K562 (cell line): ENCODE data around the gene NDUFB8. TPM values are rescaled to one million over a fixed set of nuclear protein-coding genes. Genes with fewer than 3 reads are reported as not detected.

Experiments
- ESRRA ChIP-seq: fragments of 450-650 bp; IDR thresholded peaks from 2 replicates; pipeline ENCODE4 v1.6.1; 2014; ENCODE audit warnings: low read depth, mild to moderate bottlenecking, moderate library complexity, borderline replicate concordance
- GTF2A2 ChIP-seq: IDR thresholded peaks from 2 replicates; pipeline ENCODE4 v1.6.1; 2016; ENCODE audit warnings: mild to moderate bottlenecking, missing genetic modification characterization, missing compliant biosample characterization
- HDAC3 ChIP-seq: fragments of 450-650 bp; IDR thresholded peaks from 2 replicates; pipeline ENCODE4 v1.6.1; 2018; ENCODE audit warnings: borderline replicate concordance, mild to moderate bottlenecking, moderate library complexity; ENCODE audit not compliant: partially characterized antibody
- NCOA1 ChIP-seq: fragments of 450-650 bp; IDR thresholded peaks from 2 replicates; pipeline ENCODE4 v1.6.1; 2016; ENCODE audit warnings: low read depth
- TCF3 ChIP-seq: sonication (generic); formaldehyde crosslinking; IDR thresholded peaks from 2 replicates; pipeline ENCODE4 v1.4.0; 2020; ENCODE audit warnings: mild to moderate bottlenecking, missing genetic modification reagents
- ZNF384 ChIP-seq: IDR thresholded peaks from 2 replicates; pipeline ENCODE4 v1.6.1; 2012; ENCODE audit warnings: low read depth, low read length, improper control_type of control experiment
- polyA plus RNA-seq, 8 experiments: library from polyadenylated mRNA; depleted of rRNA in 4 of 8; stranded (reverse) in 5 of 8; unstranded in 3 of 8; fragments of >200 nt; fragmentation: Nextera tagmentation in 2 of 8; fragmentation: Illumina TruSeq in 1 of 8; extraction: Ambion mirVana in 2 of 8; extraction: Trizol in 1 of 8; gene quantifications; 2 replicates each; pipeline versions ENCODE4 v1.2.1 to v1.2.3, GENCODE V29; 2011 to 2014; ENCODE audit warnings: inconsistent platforms in 1 of 8, missing spikeins in 1 of 8
- total RNA-seq, 7 experiments: library from RNA; depleted of rRNA in 6 of 7; stranded (reverse); fragments of >200 nt in 6 of 7; fragmentation: Illumina TruSeq in 2 of 7; extraction: Trizol in 2 of 7; gene quantifications; 2 replicates each; pipeline versions ENCODE4 v1.2.1 to v1.2.3, GENCODE V29; 2011 to 2021; ENCODE audit warnings: low replicate concordance in 1 of 7
- TF ChIP-seq, protein P1 (sequence below), 2 experiments: fragments of 150-350 bp in 1 of 2; IDR thresholded peaks; 2 replicates each; pipeline ENCODE4 v1.6.1; 2012 to 2016; ENCODE audit warnings: low read depth in 2 of 2, low read length in 2 of 2, mild to moderate bottlenecking in 1 of 2, moderate library complexity in 1 of 2
- TF ChIP-seq, protein P2 (sequence below): fragments of 250-450 bp; sonication (Bioruptor Pico); IDR thresholded peaks from 2 replicates; pipeline ENCODE4 v1.5.0; 2022; ENCODE audit warnings: mild to moderate bottlenecking

The NDUFB8 gene
- total and polyA plus RNA-seq, 9 of the 15 experiments (the other 6 are each of a cell fraction or from before 2014, with no cell fraction given): 131 to 360 (median 199) TPM

DNA sequence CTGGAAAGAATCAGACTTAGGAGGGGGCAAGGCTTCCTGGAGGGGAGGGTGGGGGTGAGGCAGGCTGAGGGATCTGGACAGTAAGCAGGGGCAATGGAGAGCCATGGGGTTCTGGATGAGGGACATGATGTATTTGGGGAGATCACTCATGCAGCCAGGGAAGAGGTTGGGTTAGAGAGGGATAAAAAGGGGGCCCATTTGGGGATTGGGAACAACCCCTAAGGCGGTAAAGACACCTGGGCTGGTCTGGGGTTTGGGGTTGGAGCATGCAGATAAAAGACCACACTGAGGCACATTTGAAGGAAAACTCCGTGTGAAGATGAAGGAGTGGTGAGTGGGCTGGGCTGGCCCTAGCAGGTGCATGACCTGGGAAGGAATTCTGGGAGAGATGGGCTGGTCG lies 36.9 kb upstream of the NDUFB8 start (continued):
- no peak for TF ChIP-seq TCF3
- no peak for TF ChIP-seq HDAC3
- TF ChIP-seq ZNF384: no peak
- no peak for TF ChIP-seq NCOA1
- TF ChIP-seq, protein P1, sequence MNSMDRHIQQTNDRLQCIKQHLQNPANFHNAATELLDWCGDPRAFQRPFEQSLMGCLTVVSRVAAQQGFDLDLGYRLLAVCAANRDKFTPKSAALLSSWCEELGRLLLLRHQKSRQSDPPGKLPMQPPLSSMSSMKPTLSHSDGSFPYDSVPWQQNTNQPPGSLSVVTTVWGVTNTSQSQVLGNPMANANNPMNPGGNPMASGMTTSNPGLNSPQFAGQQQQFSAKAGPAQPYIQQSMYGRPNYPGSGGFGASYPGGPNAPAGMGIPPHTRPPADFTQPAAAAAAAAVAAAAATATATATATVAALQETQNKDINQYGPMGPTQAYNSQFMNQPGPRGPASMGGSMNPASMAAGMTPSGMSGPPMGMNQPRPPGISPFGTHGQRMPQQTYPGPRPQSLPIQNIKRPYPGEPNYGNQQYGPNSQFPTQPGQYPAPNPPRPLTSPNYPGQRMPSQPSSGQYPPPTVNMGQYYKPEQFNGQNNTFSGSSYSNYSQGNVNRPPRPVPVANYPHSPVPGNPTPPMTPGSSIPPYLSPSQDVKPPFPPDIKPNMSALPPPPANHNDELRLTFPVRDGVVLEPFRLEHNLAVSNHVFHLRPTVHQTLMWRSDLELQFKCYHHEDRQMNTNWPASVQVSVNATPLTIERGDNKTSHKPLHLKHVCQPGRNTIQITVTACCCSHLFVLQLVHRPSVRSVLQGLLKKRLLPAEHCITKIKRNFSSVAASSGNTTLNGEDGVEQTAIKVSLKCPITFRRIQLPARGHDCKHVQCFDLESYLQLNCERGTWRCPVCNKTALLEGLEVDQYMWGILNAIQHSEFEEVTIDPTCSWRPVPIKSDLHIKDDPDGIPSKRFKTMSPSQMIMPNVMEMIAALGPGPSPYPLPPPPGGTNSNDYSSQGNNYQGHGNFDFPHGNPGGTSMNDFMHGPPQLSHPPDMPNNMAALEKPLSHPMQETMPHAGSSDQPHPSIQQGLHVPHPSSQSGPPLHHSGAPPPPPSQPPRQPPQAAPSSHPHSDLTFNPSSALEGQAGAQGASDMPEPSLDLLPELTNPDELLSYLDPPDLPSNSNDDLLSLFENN (IDR thresholded peaks at IDR 0.05; ENCODE audit: low read depth in 2 of 2, low read length in 2 of 2): no peak
- no peak for TF ChIP-seq GTF2A2 (tag)
- no peak for TF ChIP-seq ESRRA
- TF ChIP-seq, protein P2, sequence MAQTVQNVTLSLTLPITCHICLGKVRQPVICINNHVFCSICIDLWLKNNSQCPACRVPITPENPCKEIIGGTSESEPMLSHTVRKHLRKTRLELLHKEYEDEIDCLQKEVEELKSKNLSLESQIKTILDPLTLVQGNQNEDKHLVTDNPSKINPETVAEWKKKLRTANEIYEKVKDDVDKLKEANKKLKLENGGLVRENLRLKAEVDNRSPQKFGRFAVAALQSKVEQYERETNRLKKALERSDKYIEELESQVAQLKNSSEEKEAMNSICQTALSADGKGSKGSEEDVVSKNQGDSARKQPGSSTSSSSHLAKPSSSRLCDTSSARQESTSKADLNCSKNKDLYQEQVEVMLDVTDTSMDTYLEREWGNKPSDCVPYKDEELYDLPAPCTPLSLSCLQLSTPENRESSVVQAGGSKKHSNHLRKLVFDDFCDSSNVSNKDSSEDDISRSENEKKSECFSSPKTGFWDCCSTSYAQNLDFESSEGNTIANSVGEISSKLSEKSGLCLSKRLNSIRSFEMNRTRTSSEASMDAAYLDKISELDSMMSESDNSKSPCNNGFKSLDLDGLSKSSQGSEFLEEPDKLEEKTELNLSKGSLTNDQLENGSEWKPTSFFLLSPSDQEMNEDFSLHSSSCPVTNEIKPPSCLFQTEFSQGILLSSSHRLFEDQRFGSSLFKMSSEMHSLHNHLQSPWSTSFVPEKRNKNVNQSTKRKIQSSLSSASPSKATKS (CRISPR knock-in tag): no peak
- TF ChIP-seq, all 486 proteins: peak for 0
